ENCODE measurements around the gene CARD9. TPM values are rescaled to one million over a fixed set of nuclear protein-coding genes. Genes with fewer than 3 reads are reported as not detected.
"Not testable (repeated sequence)": the region's sequence is repeated elsewhere in the genome, so short reads cannot be mapped to it uniquely, and the experiment has no call there.

CARD9 gene
- total and polyA plus RNA-seq, 2 donors, result 2.8 to 3.5 TPM

- no peak for DNase-seq (ENCODE audit: low read depth in 6 of 9, low spot score in 9 of 9)
- Histone ChIP-seq H3K27ac (ENCODE audit: low read depth in 1 of 2, low read length in 1 of 2) (peak overlapping the region in 1 of 2 donors; percentile 78), H3K4me1 (ENCODE audit: control insufficient read depth in 2 of 2, insufficient read depth in 2 of 2, low read length in 2 of 2) (peaks cover 26 to 81% of the 10 kb centered on the region in 2 donors), H3K36me3 (ENCODE audit: control insufficient read depth in 2 of 2, insufficient read depth in 2 of 2, low read length in 1 of 2) (no peaks in the 10 kb centered on the region), H3K27me3 (ENCODE audit: control insufficient read depth in 2 of 2, insufficient read depth in 1 of 2, low read length in 1 of 2) (peaks cover 0 to 21% of the 10 kb centered on the region in 2 donors), H3K4me3 (ENCODE audit: low read length in 2 of 2) (no peak overlapping the region), H3K9me3 (ENCODE audit: control insufficient read depth in 2 of 2, insufficient read depth in 1 of 2, low read length in 1 of 2) (peaks cover 0 to 4% of the 10 kb centered on the region in 2 donors)
- 13% methylated on average over 28 of the region's 28 CpGs for WGBS
These were observed 47.3 kb downstream of the CARD9 start for GRCh38 chr9:136326061-136326760.

- H3K4me3 ChIP-seq (ENCODE audit: low read length in 2 of 2), result no peak overlapping the region
- no peak for DNase-seq (ENCODE audit: low read depth in 6 of 9, low spot score in 9 of 9)
- peaks cover 0 to 4% of the 10 kb centered on the region in 2 donors for H3K9me3 ChIP-seq (ENCODE audit: control insufficient read depth in 2 of 2, insufficient read depth in 1 of 2, low read length in 1 of 2)
- 96% methylated on average over 13 of the region's 13 CpGs for WGBS
- H3K4me1 ChIP-seq (ENCODE audit: control insufficient read depth in 2 of 2, insufficient read depth in 2 of 2, low read length in 2 of 2), result peaks cover 26 to 73% of the 10 kb centered on the region in 2 donors
- H3K27ac ChIP-seq (ENCODE audit: low read depth in 1 of 2, low read length in 1 of 2), result no peak overlapping the region
- H3K27me3 ChIP-seq (ENCODE audit: control insufficient read depth in 2 of 2, insufficient read depth in 1 of 2, low read length in 1 of 2), result peaks cover 0 to 21% of the 10 kb centered on the region in 2 donors
- no peaks in the 10 kb centered on the region for H3K36me3 ChIP-seq (ENCODE audit: control insufficient read depth in 2 of 2, insufficient read depth in 2 of 2, low read length in 1 of 2)
These were observed 48.1 kb downstream of the CARD9 start for GRCh38 chr9:136325358-136325757.

- Histone ChIP-seq H3K27ac (ENCODE audit: low read depth in 1 of 2, low read length in 1 of 2) (peak overlapping the region in 1 of 2 donors; percentile 60), H3K4me3 (ENCODE audit: low read length in 2 of 2) (no peak overlapping the region), H3K27me3 (ENCODE audit: control insufficient read depth in 2 of 2, insufficient read depth in 1 of 2, low read length in 1 of 2) (peaks cover 0 to 21% of the 10 kb centered on the region in 2 donors), H3K4me1 (ENCODE audit: control insufficient read depth in 2 of 2, insufficient read depth in 2 of 2, low read length in 2 of 2) (peaks cover 26 to 67% of the 10 kb centered on the region in 2 donors), H3K36me3 (ENCODE audit: control insufficient read depth in 2 of 2, insufficient read depth in 2 of 2, low read length in 1 of 2) (no peaks in the 10 kb centered on the region), H3K9me3 (ENCODE audit: control insufficient read depth in 2 of 2, insufficient read depth in 1 of 2, low read length in 1 of 2) (peaks cover 0 to 4% of the 10 kb centered on the region in 2 donors)
- 89% methylated on average over 24 of the region's 24 CpGs for WGBS
- no peak for DNase-seq (ENCODE audit: low read depth in 6 of 9, low spot score in 9 of 9)
These were observed 48.8 kb downstream of the CARD9 start for GRCh38 chr9:136324501-136325300.

- no peak overlapping the region for H3K4me3 ChIP-seq (ENCODE audit: low read length in 2 of 2)
- H3K4me1 ChIP-seq (ENCODE audit: control insufficient read depth in 2 of 2, insufficient read depth in 2 of 2, low read length in 2 of 2), result peaks cover 20 to 64% of the 10 kb centered on the region in 2 donors
- peaks cover 0 to 20% of the 10 kb centered on the region in 2 donors for H3K27me3 ChIP-seq (ENCODE audit: control insufficient read depth in 2 of 2, insufficient read depth in 1 of 2, low read length in 1 of 2)
- DNase-seq (ENCODE audit: low read depth in 6 of 9, low spot score in 9 of 9), result peak in 3 of 9 donors; percentile 46 to 63 (median 55)
- peak overlapping the region in 1 of 2 donors; percentile 17 for H3K27ac ChIP-seq (ENCODE audit: low read depth in 1 of 2, low read length in 1 of 2)
- 35% methylated on average over 17 of the region's 17 CpGs for WGBS
- H3K36me3 ChIP-seq (ENCODE audit: control insufficient read depth in 2 of 2, insufficient read depth in 2 of 2, low read length in 1 of 2), result no peaks in the 10 kb centered on the region
- H3K9me3 ChIP-seq (ENCODE audit: control insufficient read depth in 2 of 2, insufficient read depth in 1 of 2, low read length in 1 of 2), result peaks cover 0 to 4% of the 10 kb centered on the region in 2 donors
These were observed 50.1 kb downstream of the CARD9 start for GRCh38 chr9:136323371-136323789.

- H3K27me3 ChIP-seq (ENCODE audit: control insufficient read depth in 2 of 2, insufficient read depth in 1 of 2, low read length in 1 of 2), result peaks cover 0 to 14% of the 10 kb centered on the region in 2 donors
- peaks cover 0 to 4% of the 10 kb centered on the region in 2 donors for H3K9me3 ChIP-seq (ENCODE audit: control insufficient read depth in 2 of 2, insufficient read depth in 1 of 2, low read length in 1 of 2)
- 65% methylated on average over 23 of the region's 23 CpGs for WGBS
- DNase-seq (ENCODE audit: low read depth in 6 of 9, low spot score in 9 of 9), result no peak
- H3K4me1 ChIP-seq (ENCODE audit: control insufficient read depth in 2 of 2, insufficient read depth in 2 of 2, low read length in 2 of 2), result peaks cover 15 to 64% of the 10 kb centered on the region in 2 donors
- no peaks in the 10 kb centered on the region for H3K36me3 ChIP-seq (ENCODE audit: control insufficient read depth in 2 of 2, insufficient read depth in 2 of 2, low read length in 1 of 2)
- peak overlapping the region in 1 of 2 donors; percentile 17 for H3K27ac ChIP-seq (ENCODE audit: low read depth in 1 of 2, low read length in 1 of 2)
- H3K4me3 ChIP-seq (ENCODE audit: low read length in 2 of 2), result no peak overlapping the region
These were observed 50.6 kb downstream of the CARD9 start for GRCh38 chr9:136322756-136323330.

- Histone ChIP-seq H3K27ac (ENCODE audit: low read depth in 1 of 2, low read length in 1 of 2) (no peak overlapping the region), H3K9me3 (ENCODE audit: control insufficient read depth in 2 of 2, insufficient read depth in 1 of 2, low read length in 1 of 2) (peaks cover 0 to 7% of the 10 kb centered on the region in 2 donors), H3K27me3 (ENCODE audit: control insufficient read depth in 2 of 2, insufficient read depth in 1 of 2, low read length in 1 of 2) (peaks cover 0 to 9% of the 10 kb centered on the region in 2 donors), H3K4me1 (ENCODE audit: control insufficient read depth in 2 of 2, insufficient read depth in 2 of 2, low read length in 2 of 2) (peaks cover 10 to 71% of the 10 kb centered on the region in 2 donors), H3K36me3 (ENCODE audit: control insufficient read depth in 2 of 2, insufficient read depth in 2 of 2, low read length in 1 of 2) (no peaks in the 10 kb centered on the region), H3K4me3 (ENCODE audit: low read length in 2 of 2) (no peak overlapping the region)
- DNase-seq (ENCODE audit: low read depth in 6 of 9, low spot score in 9 of 9), result no peak
- 92% methylated on average over 19 of the region's 19 CpGs for WGBS
These were observed 51.9 kb downstream of the CARD9 start for GRCh38 chr9:136321561-136321960.

GRCh38 chr9:136320972-136321371 lies 52.5 kb downstream of the CARD9 start:
- not testable (repeated sequence) for H3K36me3 ChIP-seq (ENCODE audit: control insufficient read depth in 2 of 2, insufficient read depth in 2 of 2, low read length in 1 of 2); H3K27me3 ChIP-seq (ENCODE audit: control insufficient read depth in 2 of 2, insufficient read depth in 1 of 2, low read length in 1 of 2); H3K27ac ChIP-seq (ENCODE audit: low read depth in 1 of 2, low read length in 1 of 2); H3K4me3 ChIP-seq (ENCODE audit: low read length in 2 of 2); DNase-seq (ENCODE audit: low read depth in 6 of 9, low spot score in 9 of 9)
- H3K9me3 ChIP-seq (ENCODE audit: control insufficient read depth in 2 of 2, insufficient read depth in 1 of 2, low read length in 1 of 2), result peaks cover 0 to 13% of the 10 kb centered on the region in 2 donors
- peaks cover 5 to 67% of the 10 kb centered on the region in 2 donors for H3K4me1 ChIP-seq (ENCODE audit: control insufficient read depth in 2 of 2, insufficient read depth in 2 of 2, low read length in 2 of 2)

GRCh38 chr9:136319955-136320354 lies 53.5 kb downstream of the CARD9 start:
- DNase-seq (ENCODE audit: low read depth in 6 of 9, low spot score in 9 of 9); H3K36me3 ChIP-seq (ENCODE audit: control insufficient read depth in 2 of 2, insufficient read depth in 2 of 2, low read length in 1 of 2): not testable (repeated sequence)
- WGBS, result 98% methylated on average over 3 of the region's 3 CpGs

More at GRCh38 chr9:136319955-136320354, 53.5 kb downstream of the CARD9 start:
- H3K4me3 ChIP-seq (ENCODE audit: low read length in 2 of 2); H3K27ac ChIP-seq (ENCODE audit: low read depth in 1 of 2, low read length in 1 of 2); H3K27me3 ChIP-seq (ENCODE audit: control insufficient read depth in 2 of 2, insufficient read depth in 1 of 2, low read length in 1 of 2): not testable (repeated sequence)
- Histone ChIP-seq H3K9me3 (ENCODE audit: control insufficient read depth in 2 of 2, insufficient read depth in 1 of 2, low read length in 1 of 2) (peaks cover 0 to 23% of the 10 kb centered on the region in 2 donors), H3K4me1 (ENCODE audit: control insufficient read depth in 2 of 2, insufficient read depth in 2 of 2, low read length in 2 of 2) (peaks cover 2 to 57% of the 10 kb centered on the region in 2 donors)

Measured in thymus (tissue), 11 donors.